K562 (cell line): Measurements from ENCODE around the gene NR5A2. TPM values are rescaled to one million over a fixed set of nuclear protein-coding genes. Genes with fewer than 3 reads are reported as not detected.

Experiments used
- CBFA2T3 ChIP-seq: fragments of 450-650 bp; IDR thresholded peaks from 2 replicates; pipeline ENCODE4 v1.6.1; 2017
- CCNT2 ChIP-seq: IDR thresholded peaks from 2 replicates; pipeline ENCODE4 v1.6.1; 2011; ENCODE audit warnings: borderline replicate concordance, low read depth, mild to moderate bottlenecking, moderate library complexity, mixed read lengths, low read length; ENCODE audit not compliant: insufficient read length; ENCODE audit errors: extremely low read depth
- CTCF ChIP-seq, 3 experiments: IDR thresholded peaks in 2 of 3; conservative IDR thresholded peaks in 1 of 3; 2 replicates each; pipeline ENCODE4 v1.5.1; 2011 to 2012; ENCODE audit warnings: low read length in 3 of 3, mild to moderate bottlenecking in 3 of 3, control low read depth in 2 of 3, improper control_type of control experiment in 1 of 3, inconsistent platforms in 1 of 3, low read depth in 1 of 3, mixed read lengths in 1 of 3, moderate library complexity in 1 of 3; ENCODE audit not compliant: insufficient read depth in 2 of 3
- HEY1 ChIP-seq: fragments of 250-450 bp; sonication (Bioruptor Pico); IDR thresholded peaks from 2 replicates; pipeline ENCODE4 v1.5.0; 2020; ENCODE audit warnings: mild to moderate bottlenecking, moderate library complexity, borderline replicate concordance
- HINFP ChIP-seq: fragments of 450-650 bp; conservative IDR thresholded peaks from 2 replicates; pipeline ENCODE4 v1.6.1; 2016; ENCODE audit warnings: missing genetic modification characterization, low read depth, mild to moderate bottlenecking, control low read depth, missing compliant biosample characterization
- HNRNPH1 ChIP-seq: fragments of 200-400 bp; formaldehyde crosslinking; optimal IDR thresholded peaks from 2 replicates; pipeline ENCODE3; 2017; ENCODE audit warnings: low read depth, mild to moderate bottlenecking, low read length, moderate library complexity
- NFIC ChIP-seq: fragments of 450-650 bp; IDR thresholded peaks from 2 replicates; pipeline ENCODE4 v1.6.1; 2017; ENCODE audit warnings: mild to moderate bottlenecking, inconsistent platforms
- NFRKB ChIP-seq: fragments of 450-650 bp; IDR thresholded peaks from 2 replicates; pipeline ENCODE4 v1.6.1; 2016; ENCODE audit warnings: low read depth
- POLR3G ChIP-seq: IDR thresholded peaks from 2 replicates; pipeline ENCODE4 v1.6.1; 2011; ENCODE audit not compliant: insufficient read length, insufficient replicate concordance; ENCODE audit errors: extremely low read depth
- SNAPC5 ChIP-seq: fragments of 250-450 bp; sonication (Bioruptor Pico); IDR thresholded peaks from 2 replicates; pipeline ENCODE4 v1.8.0; 2021; ENCODE audit warnings: moderate library complexity, mild to moderate bottlenecking, inconsistent platforms
- SNRNP70 ChIP-seq: fragments of 200-400 bp; formaldehyde crosslinking; optimal IDR thresholded peaks from 2 replicates; pipeline ENCODE3; 2017; ENCODE audit warnings: low read depth, low read length
- SOX6 ChIP-seq: fragments of 450-650 bp; IDR thresholded peaks from 2 replicates; pipeline ENCODE4 v1.6.1; 2014; ENCODE audit warnings: mild to moderate bottlenecking
- SRSF7 ChIP-seq: fragments of 200-400 bp; formaldehyde crosslinking; optimal IDR thresholded peaks from 2 replicates; pipeline ENCODE3; 2017; ENCODE audit warnings: mild to moderate bottlenecking, low read depth, low read length
- TBP ChIP-seq: optimal IDR thresholded peaks from 2 replicates; pipeline ENCODE3; 2011; ENCODE audit warnings: low read depth, low read length, improper control_type of control experiment
- TRIM24 ChIP-seq, 2 experiments: fragments of 450-650 bp; IDR thresholded peaks; 2 replicates each; pipeline ENCODE4 v1.6.1; 2016
- ZBTB9 ChIP-seq: fragments of 450-650 bp; formaldehyde crosslinking; IDR thresholded peaks from 2 replicates; pipeline ENCODE4 v1.4.0; 2020; ENCODE audit warnings: mild to moderate bottlenecking, moderate library complexity
- ZC3H11A ChIP-seq: IDR thresholded peaks from 2 replicates; pipeline ENCODE4 v1.6.1; 2012; ENCODE audit warnings: low read depth, low read length, improper control_type of control experiment
- ZNF175 ChIP-seq: fragments of 200-800 bp; sonication (Bioruptor generic); IDR thresholded peaks from 2 replicates; pipeline ENCODE4 v1.6.1; 2016; ENCODE audit warnings: low read depth, mild to moderate bottlenecking, missing genetic modification characterization, missing compliant biosample characterization
- ZSCAN32 ChIP-seq: fragments of 450-650 bp; formaldehyde crosslinking; IDR thresholded peaks from 2 replicates; pipeline ENCODE4 v1.4.0; 2020; ENCODE audit warnings: mild to moderate bottlenecking, moderate library complexity
- polyA plus RNA-seq, 8 experiments: library from polyadenylated mRNA; depleted of rRNA in 4 of 8; stranded (reverse) in 5 of 8; unstranded in 3 of 8; fragments of >200 nt; fragmentation: Nextera tagmentation in 2 of 8; fragmentation: Illumina TruSeq in 1 of 8; extraction: Ambion mirVana in 2 of 8; extraction: Trizol in 1 of 8; gene quantifications; 2 replicates each; pipeline versions ENCODE4 v1.2.1 to v1.2.3, GENCODE V29; 2011 to 2014; ENCODE audit warnings: inconsistent platforms in 1 of 8, missing spikeins in 1 of 8
- total RNA-seq, 7 experiments: library from RNA; depleted of rRNA in 6 of 7; stranded (reverse); fragments of >200 nt in 6 of 7; fragmentation: Illumina TruSeq in 2 of 7; extraction: Trizol in 2 of 7; gene quantifications; 2 replicates each; pipeline versions ENCODE4 v1.2.1 to v1.2.3, GENCODE V29; 2011 to 2021; ENCODE audit warnings: low replicate concordance in 1 of 7
- TF ChIP-seq, protein P1 (sequence below): fragments of 450-650 bp; IDR thresholded peaks from 2 replicates; pipeline ENCODE4 v1.6.1; 2016; ENCODE audit warnings: borderline replicate concordance
- TF ChIP-seq, protein P2 (sequence below): sonication (generic); formaldehyde crosslinking; IDR thresholded peaks from 2 replicates; pipeline ENCODE4 v1.8.1; 2023; ENCODE audit warnings: mild to moderate bottlenecking, missing genetic modification reagents

The NR5A2 gene
- total and polyA plus RNA-seq, 9 of the 15 experiments (the other 6 are each of a cell fraction or from before 2014, with no cell fraction given) = 0.13 to 0.40 (median 0.29) TPM

GRCh38 chr1:200150721-200151120, 123.2 kb downstream of the NR5A2 start (continued):
- TF ChIP-seq TBP = no peak
- TF ChIP-seq SNAPC5 (CRISPR knock-in tag) = no peak
- peak; percentile 60 for TF ChIP-seq SOX6
- TF ChIP-seq HEY1 (CRISPR knock-in tag) = no peak
- no peak for TF ChIP-seq NFRKB
- TF ChIP-seq SRSF7 = no peak
- peak; percentile 73; the same call in 1 of the 2 replicates for TF ChIP-seq ZNF175
- no peak for TF ChIP-seq CCNT2
- no peak for TF ChIP-seq ZC3H11A
- TF ChIP-seq NFIC = no peak
- 0 out of 6 replicates have a peak, but pooled peaks of 1 of the 3 experiments have one; percentile 4 for TF ChIP-seq CTCF (IDR thresholded peaks at IDR 0.05 in 2 of 3, conservative IDR thresholded peaks at IDR 0.05 in 1 of 3; ENCODE audit: insufficient read depth in 2 of 3, low read depth in 1 of 3, low read length in 3 of 3)
- no peak for TF ChIP-seq HINFP
- TF ChIP-seq ZSCAN32 (CRISPR knock-in tag) = peak; percentile 49; the same call in 1 of the 2 replicates
- peak; percentile 50 for TF ChIP-seq CBFA2T3
- TF ChIP-seq HNRNPH1 = no peak
- TF ChIP-seq, protein P1, sequence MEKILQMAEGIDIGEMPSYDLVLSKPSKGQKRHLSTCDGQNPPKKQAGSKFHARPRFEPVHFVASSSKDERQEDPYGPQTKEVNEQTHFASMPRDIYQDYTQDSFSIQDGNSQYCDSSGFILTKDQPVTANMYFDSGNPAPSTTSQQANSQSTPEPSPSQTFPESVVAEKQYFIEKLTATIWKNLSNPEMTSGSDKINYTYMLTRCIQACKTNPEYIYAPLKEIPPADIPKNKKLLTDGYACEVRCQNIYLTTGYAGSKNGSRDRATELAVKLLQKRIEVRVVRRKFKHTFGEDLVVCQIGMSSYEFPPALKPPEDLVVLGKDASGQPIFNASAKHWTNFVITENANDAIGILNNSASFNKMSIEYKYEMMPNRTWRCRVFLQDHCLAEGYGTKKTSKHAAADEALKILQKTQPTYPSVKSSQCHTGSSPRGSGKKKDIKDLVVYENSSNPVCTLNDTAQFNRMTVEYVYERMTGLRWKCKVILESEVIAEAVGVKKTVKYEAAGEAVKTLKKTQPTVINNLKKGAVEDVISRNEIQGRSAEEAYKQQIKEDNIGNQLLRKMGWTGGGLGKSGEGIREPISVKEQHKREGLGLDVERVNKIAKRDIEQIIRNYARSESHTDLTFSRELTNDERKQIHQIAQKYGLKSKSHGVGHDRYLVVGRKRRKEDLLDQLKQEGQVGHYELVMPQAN = no peak
- no peak for TF ChIP-seq POLR3G
- TF ChIP-seq, protein P2, sequence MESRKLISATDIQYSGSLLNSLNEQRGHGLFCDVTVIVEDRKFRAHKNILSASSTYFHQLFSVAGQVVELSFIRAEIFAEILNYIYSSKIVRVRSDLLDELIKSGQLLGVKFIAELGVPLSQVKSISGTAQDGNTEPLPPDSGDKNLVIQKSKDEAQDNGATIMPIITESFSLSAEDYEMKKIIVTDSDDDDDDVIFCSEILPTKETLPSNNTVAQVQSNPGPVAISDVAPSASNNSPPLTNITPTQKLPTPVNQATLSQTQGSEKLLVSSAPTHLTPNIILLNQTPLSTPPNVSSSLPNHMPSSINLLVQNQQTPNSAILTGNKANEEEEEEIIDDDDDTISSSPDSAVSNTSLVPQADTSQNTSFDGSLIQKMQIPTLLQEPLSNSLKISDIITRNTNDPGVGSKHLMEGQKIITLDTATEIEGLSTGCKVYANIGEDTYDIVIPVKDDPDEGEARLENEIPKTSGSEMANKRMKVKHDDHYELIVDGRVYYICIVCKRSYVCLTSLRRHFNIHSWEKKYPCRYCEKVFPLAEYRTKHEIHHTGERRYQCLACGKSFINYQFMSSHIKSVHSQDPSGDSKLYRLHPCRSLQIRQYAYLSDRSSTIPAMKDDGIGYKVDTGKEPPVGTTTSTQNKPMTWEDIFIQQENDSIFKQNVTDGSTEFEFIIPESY (CRISPR knock-in tag) = no peak
- peak in 1 of 2 experiments; percentile 39; a peak in 2 of 4 replicates for TF ChIP-seq TRIM24 (IDR thresholded peaks at IDR 0.05)
- TF ChIP-seq SNRNP70 = no peak
- TF ChIP-seq ZBTB9 (CRISPR knock-in tag) = no peak
